IPS DF 19.7 (cell line): ENCODE data around the gene FOXI1.
A peak's percentile ranks its signal among the peaks of the same experiment; 100 is the strongest.
"Not testable (repeated sequence)": the region's sequence is repeated elsewhere in the genome, so short reads cannot be mapped to it uniquely, and the experiment has no call there.

Experiments used
- DNase-seq: peaks from one replicate; pipeline ENCODE4 v3.0.0-alpha.2; 2013; ENCODE audit warnings: low read depth, low spot score

FOXI1 gene

DNA sequence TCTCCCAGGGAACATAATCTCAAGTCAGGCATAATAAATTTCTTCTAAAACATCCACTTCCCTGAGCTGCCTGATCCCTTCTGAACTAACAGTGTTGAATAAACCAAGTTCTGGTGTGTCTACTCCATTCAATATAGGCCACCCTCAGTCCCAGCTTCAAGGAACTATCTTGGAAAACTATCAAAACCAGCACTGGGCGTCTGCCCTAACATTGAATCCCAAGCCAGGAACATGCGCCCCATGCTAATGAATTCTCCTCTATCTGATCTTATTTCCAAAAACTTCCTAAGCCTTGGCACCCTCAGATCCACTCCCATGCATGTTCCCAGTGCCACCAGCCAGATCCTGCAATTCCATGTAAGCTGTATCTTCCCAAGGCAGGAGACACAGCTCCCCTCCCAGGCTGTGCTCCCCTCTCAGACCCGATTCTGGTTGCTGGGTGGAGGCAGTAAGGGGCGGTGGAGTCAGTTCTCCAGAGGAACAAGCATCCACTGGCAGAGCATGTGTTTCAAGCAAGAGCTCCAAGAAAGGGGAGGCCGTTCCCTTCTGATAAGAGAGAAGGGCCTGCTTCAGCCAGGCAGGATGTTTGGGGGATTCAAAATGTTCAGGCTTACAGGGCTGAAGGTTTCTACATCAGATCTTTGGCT is 13.1 kb upstream of the FOXI1 start:
- DNase-seq: no peak

GRCh38 chr5:170094329-170094728 is 11.4 kb upstream of the FOXI1 start:
- DNase-seq: not testable (repeated sequence)

- DNase-seq: no peak
Measured at GRCh38 chr5:170095646-170096045, 10.1 kb upstream of the FOXI1 start.

GRCh38 chr5:170097934-170098333 is 7.8 kb upstream of the FOXI1 start:
- DNase-seq: no peak

DNA sequence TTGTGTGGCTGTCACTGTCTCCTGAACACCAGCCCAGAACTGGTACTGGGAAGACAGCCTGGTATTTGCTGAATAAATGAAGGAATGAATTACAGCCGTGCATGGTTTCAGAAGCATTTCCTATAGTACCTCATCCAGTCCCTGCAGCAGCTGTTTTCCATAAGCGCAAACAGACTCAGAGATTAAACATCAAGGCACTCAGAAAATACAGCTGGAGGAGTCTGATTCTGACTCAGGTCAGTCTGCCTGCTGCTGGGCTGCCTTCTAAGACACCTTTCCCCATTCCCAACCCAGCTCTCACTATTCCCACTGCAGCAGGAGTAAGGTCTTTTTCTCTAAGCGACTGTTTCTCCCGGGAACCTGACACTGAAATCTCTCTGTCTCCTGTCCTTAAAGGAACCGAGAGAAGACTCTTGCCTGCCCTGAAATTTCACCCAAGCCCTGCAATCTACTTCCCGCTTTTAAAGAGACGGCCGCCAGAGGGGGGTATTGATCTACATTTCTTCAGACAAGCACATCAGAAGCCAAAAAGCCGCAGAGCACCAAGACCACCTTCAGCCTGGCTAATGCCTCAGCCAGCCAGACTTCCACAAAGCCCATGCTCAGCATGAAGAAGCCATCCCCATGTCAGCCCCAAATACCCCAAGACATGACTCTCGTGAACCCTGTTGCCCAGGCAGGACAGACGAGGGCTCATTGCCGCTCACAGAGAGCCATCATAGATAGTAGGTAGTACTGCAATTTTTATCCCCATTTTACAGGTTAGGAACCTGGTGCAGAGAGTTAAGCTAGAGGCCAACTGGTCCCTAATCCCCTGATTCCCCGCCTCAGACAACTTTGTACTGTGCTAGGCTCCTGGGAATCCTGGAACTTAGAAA is 5.4 kb upstream of the FOXI1 start:
- DNase-seq: peak; percentile 70

- no peak for DNase-seq
Measured at GRCh38 chr5:170103447-170103846, 2.2 kb upstream of the FOXI1 start.

DNA sequence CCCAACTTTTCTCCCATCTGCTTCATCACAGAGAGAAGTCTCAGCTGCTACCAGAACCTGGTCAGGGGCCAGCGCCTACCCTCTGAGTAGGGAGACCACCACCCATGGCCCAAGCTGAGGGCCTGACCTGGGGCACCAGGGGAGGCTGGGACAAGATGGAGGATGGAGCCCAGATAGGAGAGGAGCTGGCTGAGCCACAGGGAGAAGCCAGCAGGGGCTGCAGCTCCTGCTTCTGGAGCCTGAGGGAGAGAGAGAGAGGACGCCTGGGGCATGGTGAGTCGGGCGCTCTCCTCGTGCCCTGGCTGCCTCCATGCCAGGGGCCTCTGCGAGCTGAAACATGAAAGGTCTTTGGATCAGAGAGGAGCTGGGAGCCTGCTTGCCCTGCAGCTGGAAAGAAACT is 1.4 kb upstream of the FOXI1 start:
- DNase-seq: no peak

GRCh38 chr5:170104710-170105109 is 987 bp upstream of the FOXI1 start:
- no peak for DNase-seq

- DNase-seq: no peak
Measured at GRCh38 chr5:170107674-170108073, 2.0 kb downstream of the FOXI1 start.

GRCh38 chr5:170108266-170108785 is 2.6 kb downstream of the FOXI1 start:
- DNase-seq: no peak

DNA sequence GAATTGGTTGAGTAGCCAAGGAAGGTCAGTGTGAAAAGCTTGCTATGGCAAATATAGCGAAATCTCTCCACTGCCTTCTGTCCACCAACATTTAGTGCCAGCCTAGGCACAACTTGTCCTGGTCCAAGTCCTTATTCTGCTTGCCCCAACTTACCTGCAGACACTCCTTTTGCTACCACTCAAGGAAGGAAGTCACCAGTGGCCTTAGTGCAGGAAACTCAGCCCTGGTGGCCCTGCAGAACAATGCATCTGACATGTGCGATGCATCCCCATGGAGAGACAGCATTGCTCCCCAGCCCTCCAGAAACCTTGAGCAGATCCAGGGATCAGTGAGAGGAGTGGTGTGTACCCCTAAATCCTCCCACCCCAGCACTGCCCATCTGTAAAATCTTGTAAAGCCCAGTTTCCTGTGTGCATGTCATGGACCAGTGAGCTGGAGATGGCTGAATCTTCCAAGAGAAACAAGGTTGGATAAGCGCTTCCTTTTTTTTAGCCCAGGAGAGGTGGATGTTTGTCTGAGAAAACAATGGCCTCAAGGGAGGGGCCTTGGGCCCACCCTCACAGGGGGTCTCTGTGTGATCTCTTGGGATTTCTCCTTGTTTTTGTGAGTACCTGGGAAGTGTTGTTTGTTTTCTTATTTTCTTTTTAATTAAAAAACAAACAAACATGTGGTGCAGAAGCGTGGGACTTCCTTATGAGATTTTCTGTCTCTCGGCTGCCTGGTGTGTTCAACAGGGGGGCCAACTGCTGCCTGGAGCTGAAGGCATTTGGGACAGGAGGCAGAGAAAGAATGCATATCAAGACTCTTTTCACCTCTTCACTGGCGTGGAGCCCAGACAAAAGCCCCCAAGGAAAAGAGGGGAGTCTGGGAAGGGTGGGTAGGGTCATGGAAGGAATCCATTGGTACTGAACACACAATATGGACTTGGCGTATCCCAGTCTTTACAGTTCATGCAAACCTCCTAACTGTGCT is 3.6 kb downstream of the FOXI1 start:
- DNase-seq: no peak

DNA sequence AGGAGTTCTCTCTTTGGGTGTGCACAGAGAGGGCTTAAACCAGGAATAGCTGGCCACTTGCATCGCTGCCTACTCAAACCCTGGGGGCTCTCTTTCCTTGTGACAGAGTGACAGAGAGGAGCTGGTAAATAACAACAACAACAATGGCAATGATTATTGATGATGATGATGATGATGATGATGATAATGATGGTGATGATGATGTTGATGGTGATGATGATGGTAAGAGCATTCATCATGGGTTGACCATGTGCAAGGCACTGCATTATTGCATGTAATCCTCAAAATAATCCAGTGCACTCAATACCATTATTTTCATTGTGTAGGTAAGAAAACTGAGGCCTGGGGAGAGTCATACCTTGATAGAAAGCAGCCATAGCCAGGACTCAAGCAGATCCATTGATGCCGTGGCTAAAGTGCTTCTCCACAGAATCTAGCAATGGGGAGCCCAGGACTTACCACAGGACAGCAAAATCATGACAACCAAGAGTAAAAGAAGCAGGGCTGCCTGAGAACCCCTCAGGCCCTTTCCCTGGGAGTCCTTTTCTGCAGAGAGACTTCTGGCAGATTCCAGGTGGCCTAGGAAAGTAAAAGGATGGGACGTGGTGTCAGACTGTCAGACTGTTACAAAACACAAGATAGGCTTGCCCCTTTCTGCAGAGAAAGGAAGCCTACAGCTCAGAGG is 4.8 kb downstream of the FOXI1 start:
- DNase-seq: no peak

DNA sequence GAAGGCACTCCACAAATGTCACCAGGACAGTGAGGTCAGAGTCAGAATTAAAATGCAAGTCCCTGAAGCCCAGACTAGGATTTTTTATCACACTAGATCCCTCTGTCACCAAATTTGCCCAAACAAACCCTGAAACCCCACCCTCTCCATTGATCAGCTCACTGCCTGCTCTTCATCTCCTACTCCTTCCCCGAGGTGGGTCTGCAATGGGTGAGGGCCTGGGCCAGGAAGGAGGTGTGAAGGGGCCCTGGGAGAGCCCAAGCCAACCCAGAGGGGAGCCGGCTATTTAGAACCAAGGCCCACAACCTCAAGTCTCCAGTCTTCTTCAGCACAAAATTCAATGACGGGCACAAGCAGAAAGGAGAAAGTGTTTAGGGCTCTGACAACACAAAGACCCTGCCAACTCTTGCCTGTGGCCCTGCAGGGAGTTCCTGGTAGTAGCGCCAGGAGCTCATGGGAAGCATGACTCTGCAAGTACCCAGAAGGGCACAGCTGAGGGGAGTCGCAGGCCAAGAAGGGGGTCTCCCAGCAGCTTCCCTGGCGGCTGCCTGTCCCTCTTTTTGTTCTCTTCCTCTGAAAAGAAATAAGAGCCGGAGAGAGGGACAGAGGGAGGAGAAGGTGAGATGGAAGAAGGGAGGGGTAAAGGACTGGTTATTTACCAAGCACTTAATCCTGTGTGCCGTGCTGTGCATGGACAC is 5.5 kb downstream of the FOXI1 start:
- DNase-seq: no peak

GRCh38 chr5:170112876-170113521 is 7.3 kb downstream of the FOXI1 start:
- no peak for DNase-seq

GRCh38 chr5:170113522-170113900 is 7.8 kb downstream of the FOXI1 start:
- no peak for DNase-seq

GRCh38 chr5:170114271-170114670 is 8.6 kb downstream of the FOXI1 start:
- DNase-seq: no peak

GRCh38 chr5:170115925-170116324 is 10.2 kb downstream of the FOXI1 start:
- DNase-seq: no peak

DNA sequence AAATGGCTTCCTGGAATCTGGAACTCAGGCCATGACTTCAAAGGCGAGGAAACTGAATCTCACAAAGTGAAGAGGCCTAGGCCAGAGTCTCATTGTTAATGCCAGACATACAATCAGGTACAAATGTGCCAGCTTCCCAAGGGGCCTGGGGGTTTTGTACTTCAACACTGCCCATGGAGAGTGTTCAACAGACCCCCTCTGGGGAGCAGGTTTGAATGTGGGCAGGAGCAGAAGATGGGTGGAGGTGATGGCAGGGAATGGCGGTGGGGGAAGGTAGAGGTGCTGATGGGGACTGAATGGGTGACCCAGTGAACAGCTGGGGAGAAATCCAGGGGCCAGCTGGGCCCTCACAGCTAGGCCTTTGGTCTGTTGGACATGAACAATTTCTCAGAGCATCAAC is 12.0 kb downstream of the FOXI1 start:
- DNase-seq: no peak

DNA sequence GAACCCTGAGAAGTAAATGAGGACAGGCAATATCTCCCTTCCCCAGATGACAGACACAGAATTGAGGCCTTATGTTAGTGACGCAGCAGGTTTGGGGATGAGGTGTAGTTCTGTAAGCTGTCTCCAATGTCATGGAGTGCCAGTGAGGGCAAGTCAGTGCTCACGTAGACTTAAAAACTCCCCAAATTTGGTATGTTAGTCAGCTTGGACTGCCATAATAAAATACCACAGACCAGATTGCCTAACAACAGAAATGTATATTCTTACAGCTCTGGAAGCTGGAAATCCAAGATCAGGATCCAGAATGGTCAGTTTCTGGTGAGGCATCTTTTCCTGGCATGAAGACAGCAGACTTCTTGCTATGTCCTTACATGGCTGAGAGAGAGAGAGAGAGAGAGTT is 14.9 kb downstream of the FOXI1 start:
- DNase-seq: no peak

GRCh38 chr5:170121321-170121720 is 15.6 kb downstream of the FOXI1 start:
- DNase-seq: no peak
